ENCODE results near the gene RPL28. TPM values are rescaled to one million over a fixed set of nuclear protein-coding genes. Genes with fewer than 3 reads are reported as not detected.

The RPL28 gene
- total RNA-seq, 1 donor from 2014 or later, result 1,166 TPM

- Histone ChIP-seq H3K4me1 (peaks cover 11% of the 10 kb centered on the region), H3K27me3 (peaks cover 5% of the 10 kb centered on the region), H3K36me3 (no peaks in the 10 kb centered on the region), H3K4me3 (no peak overlapping the region), H3K9me3 (no peaks in the 10 kb centered on the region), H3K27ac (no peak overlapping the region)
- TF ChIP-seq POLR2A (IDR thresholded peaks at IDR 0.05) (no peak), CTCF (IDR thresholded peaks at IDR 0.05) (no peak), POLR2AphosphoS5 (IDR thresholded peaks at IDR 0.05; ENCODE audit: insufficient read depth in 1 of 2, low read depth in 1 of 2) (no peak)
- no peak for DNase-seq (ENCODE audit: extremely low spot score in 2 of 2)
- intact Hi-C loops (cut with DNase I), result no loop called here
These were observed 26.5 kb upstream of the RPL28 start for GRCh38 chr19:55358943-55359908.

DNA sequence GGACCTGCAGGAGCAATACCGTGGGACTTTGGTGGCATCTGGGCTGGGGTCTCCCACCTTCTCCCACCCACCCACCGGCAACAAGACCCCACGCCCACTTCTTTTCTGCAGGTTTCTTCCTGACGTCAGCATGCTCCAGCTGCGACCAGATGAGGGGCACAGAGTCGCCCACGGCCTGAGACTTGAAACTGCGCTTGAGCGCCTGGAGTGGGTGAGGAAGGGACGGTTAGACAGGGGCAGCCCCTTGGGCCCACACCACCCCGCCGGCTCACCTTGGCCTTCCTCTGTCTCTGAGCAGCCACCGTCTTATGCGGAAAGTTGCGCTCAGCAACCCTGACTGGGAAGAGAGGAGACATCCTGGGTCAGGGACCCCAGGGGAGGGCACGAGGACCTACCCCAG is 24.8 kb upstream of the RPL28 start:
- TF ChIP-seq POLR2A (IDR thresholded peaks at IDR 0.05) (no peak), CTCF (IDR thresholded peaks at IDR 0.05) (no peak), POLR2AphosphoS5 (IDR thresholded peaks at IDR 0.05; ENCODE audit: insufficient read depth in 1 of 2, low read depth in 1 of 2) (no peak)

DNA sequence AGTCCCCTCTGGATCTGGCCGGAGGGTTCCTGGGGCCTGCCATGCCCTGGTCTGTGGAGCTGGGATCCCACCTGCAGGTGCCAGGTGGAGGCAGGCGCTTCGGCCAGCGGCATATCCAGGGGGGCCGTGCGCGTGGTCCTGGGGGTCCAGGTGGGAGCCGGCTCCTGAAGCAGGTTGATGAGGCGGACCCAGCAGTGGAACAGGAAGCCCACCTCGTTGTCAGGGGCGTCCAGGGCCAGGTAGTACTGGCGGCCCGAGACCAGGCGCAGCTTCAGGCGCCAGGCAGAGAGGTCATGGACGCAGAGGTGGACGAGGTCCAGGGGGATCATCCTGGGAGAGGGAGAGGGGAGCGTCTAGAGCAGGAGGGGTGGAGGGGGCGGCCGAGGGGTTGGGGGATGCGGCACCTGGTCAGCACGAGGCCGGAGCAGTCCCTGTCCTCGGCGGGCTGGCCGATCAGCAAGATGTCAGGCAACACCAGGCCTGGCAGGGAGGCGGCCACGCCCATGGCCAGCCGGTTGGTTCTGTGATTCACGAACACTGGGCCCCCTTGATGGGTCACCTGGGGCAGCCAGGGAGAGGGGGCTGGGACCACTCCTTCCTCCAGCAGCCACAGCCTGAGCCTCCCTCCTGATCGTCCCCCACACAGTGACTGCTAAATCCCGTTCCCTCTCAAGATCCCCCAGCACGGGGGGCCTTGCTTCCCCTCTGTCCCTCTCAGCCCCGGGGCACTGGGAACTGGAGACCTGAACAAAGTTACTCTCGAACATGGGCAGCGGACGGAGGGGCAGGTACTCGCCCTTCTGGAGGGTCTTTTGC is 23.4 kb upstream of the RPL28 start:
- DNase-seq (ENCODE audit: extremely low spot score in 2 of 2), result no peak
- Histone ChIP-seq H3K36me3 (no peaks in the 10 kb centered on the region), H3K4me1 (no peaks in the 10 kb centered on the region), H3K4me3 (no peak overlapping the region), H3K27me3 (no peaks in the 10 kb centered on the region), H3K27ac (no peak overlapping the region), H3K9me3 (no peaks in the 10 kb centered on the region)
- intact Hi-C loops (cut with DNase I), result no loop called here
- TF ChIP-seq POLR2AphosphoS5 (IDR thresholded peaks at IDR 0.05; ENCODE audit: insufficient read depth in 1 of 2, low read depth in 1 of 2), result no peak
- no peak for TF ChIP-seq CTCF (IDR thresholded peaks at IDR 0.05)
- no peak for TF ChIP-seq POLR2A (IDR thresholded peaks at IDR 0.05)

More for the DNA sequence above, 24.8 kb upstream of the RPL28 start:
- DNase-seq (ENCODE audit: extremely low spot score in 2 of 2), result no peak
- no peaks in the 10 kb centered on the region for H3K4me1 ChIP-seq
- no peaks in the 10 kb centered on the region for H3K36me3 ChIP-seq
- H3K27ac ChIP-seq, result no peak overlapping the region
- intact Hi-C loops (cut with DNase I), result no loop called here
- no peaks in the 10 kb centered on the region for H3K27me3 ChIP-seq
- no peak overlapping the region for H3K4me3 ChIP-seq
- no peaks in the 10 kb centered on the region for H3K9me3 ChIP-seq

DNA sequence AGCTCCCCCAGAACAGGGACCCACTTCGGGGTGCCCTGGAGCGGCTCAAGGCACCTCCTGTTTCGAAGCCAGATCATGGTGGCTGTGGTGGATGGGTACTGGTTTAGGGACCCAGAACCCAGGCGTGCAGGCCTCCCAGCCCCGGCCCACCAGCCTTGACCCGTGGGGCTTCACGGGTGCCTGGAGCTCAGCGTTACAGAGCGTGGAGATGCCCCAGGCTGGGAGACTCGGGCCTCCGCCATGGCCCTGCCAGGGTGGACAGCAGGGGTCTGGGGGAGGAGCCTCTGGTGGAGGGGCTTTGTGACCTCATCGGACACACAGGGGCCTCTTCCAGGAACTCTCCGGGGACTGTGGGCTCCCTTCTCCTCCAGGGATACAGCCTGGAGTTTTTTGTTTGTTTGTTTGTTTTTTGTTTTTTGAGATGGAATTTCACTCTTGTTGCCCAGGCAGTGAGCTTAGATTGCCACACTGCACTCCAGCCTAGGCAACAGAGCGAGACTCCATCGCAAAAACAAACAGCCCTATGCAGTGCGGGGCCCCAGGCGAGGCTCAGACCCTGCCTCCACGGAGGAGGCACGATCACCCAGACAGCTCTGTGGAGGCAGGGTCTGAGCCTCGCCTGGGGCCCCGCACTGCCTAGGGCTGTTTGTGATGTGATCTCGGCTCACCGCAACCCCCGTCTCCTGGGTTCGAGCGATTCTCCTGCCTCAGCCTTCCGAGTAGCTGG is 22.6 kb upstream of the RPL28 start, which contains the start of gene GARIN5B:
Gene GARIN5B (minus strand): TSS at position 271 of the 727 bp plus-strand sequence. CDS start 194 bp downstream, at position 77.
- Histone ChIP-seq H3K4me3 (no peak within 1 kb of the TSS), H3K9me3 (no peaks in the 10 kb centered on the region), H3K36me3 (no peaks in the 10 kb centered on the region), H3K27me3 (peaks cover under 1% of the 10 kb centered on the region), H3K27ac (no peak within 1 kb of the TSS), H3K4me1 (no peaks in the 10 kb centered on the region)
- no peak for TF ChIP-seq CTCF (IDR thresholded peaks at IDR 0.05)
- no peak for TF ChIP-seq POLR2A (IDR thresholded peaks at IDR 0.05)
- intact Hi-C loops (cut with DNase I), result no loop called here
- no peak for DNase-seq (ENCODE audit: extremely low spot score in 2 of 2)

Data from vagina (tissue), 2 donors.